22Rv1 (cell line): ENCODE results near the gene ZCCHC7.

Experiments
- ZFX ChIP-seq: fragments of 450-650 bp; IDR thresholded peaks from 2 replicates; pipeline ENCODE4 v1.6.1; 2017; ENCODE audit warnings: antibody characterized with exemption, borderline replicate concordance
- TF ChIP-seq, protein P1 (sequence below): fragments of 450-650 bp; IDR thresholded peaks from 2 replicates; pipeline ENCODE4 v1.5.1; 2017; ENCODE audit warnings: mild to moderate bottlenecking

DNA sequence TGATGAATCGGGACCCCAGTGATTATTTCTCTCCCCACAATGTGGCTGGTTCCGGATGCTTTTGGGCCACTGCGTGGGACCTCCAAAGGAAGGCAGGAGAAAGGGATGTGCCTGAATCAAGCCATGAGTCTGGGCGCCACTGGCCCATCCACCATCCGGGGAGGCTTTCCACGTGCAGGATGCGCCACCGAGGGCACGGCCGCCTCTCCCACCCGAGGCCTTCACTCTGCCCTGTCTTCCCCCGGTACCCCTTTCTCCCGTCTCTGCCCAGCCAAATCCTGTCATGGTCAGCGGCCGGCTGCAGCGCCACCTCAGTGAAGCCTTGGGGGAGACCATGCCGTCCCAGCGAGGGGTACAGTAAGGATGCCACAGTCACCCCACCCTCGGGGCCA, 258.2 kb downstream of the ZCCHC7 start:
- TF ChIP-seq, protein P1, sequence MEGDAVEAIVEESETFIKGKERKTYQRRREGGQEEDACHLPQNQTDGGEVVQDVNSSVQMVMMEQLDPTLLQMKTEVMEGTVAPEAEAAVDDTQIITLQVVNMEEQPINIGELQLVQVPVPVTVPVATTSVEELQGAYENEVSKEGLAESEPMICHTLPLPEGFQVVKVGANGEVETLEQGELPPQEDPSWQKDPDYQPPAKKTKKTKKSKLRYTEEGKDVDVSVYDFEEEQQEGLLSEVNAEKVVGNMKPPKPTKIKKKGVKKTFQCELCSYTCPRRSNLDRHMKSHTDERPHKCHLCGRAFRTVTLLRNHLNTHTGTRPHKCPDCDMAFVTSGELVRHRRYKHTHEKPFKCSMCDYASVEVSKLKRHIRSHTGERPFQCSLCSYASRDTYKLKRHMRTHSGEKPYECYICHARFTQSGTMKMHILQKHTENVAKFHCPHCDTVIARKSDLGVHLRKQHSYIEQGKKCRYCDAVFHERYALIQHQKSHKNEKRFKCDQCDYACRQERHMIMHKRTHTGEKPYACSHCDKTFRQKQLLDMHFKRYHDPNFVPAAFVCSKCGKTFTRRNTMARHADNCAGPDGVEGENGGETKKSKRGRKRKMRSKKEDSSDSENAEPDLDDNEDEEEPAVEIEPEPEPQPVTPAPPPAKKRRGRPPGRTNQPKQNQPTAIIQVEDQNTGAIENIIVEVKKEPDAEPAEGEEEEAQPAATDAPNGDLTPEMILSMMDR = no peak
- TF ChIP-seq ZFX = no peak
